ENCODE data around the gene KDM1A.

KDM1A gene

GRCh38 chr1:23079025-23079424 lies 59.8 kb downstream of the KDM1A start:
- DNase-seq: no peak

GRCh38 chr1:23080885-23081284 lies 61.6 kb downstream of the KDM1A start:
- DNase-seq: no peak

GRCh38 chr1:23081376-23081775 lies 62.1 kb downstream of the KDM1A start:
- DNase-seq: no peak

GRCh38 chr1:23083714-23084480 lies 64.6 kb downstream of the KDM1A start:
- no peak for DNase-seq

GRCh38 chr1:23084880-23085279 lies 65.6 kb downstream of the KDM1A start:
- DNase-seq: no peak

- no peak for DNase-seq
Observed at GRCh38 chr1:23085696-23086095, 66.4 kb downstream of the KDM1A start.

- DNase-seq: no peak
Observed at GRCh38 chr1:23088027-23088426, 68.8 kb downstream of the KDM1A start.

- no peak for DNase-seq
Observed at GRCh38 chr1:23090056-23090455, 70.8 kb downstream of the KDM1A start.

- no peak for DNase-seq
Observed at GRCh38 chr1:23091545-23091944, 72.3 kb downstream of the KDM1A start.

GRCh38 chr1:23092447-23092846 lies 73.2 kb downstream of the KDM1A start:
- no peak for DNase-seq

GRCh38 chr1:23097316-23097715 lies 78.0 kb downstream of the KDM1A start:
- DNase-seq: no peak

GRCh38 chr1:23098463-23099170 lies 79.3 kb downstream of the KDM1A start:
- peak; percentile 76 for DNase-seq

- peak; percentile 57 for DNase-seq
Observed at GRCh38 chr1:23099171-23099536, 79.9 kb downstream of the KDM1A start.

GRCh38 chr1:23100074-23100748 lies 80.9 kb downstream of the KDM1A start:
- peak; percentile 61 for DNase-seq

- DNase-seq: no peak
Observed at GRCh38 chr1:23101101-23101827, 82.0 kb downstream of the KDM1A start.

- DNase-seq: no peak
Observed at GRCh38 chr1:23101887-23102286, 82.6 kb downstream of the KDM1A start.

GRCh38 chr1:23102289-23102688 lies 83.0 kb downstream of the KDM1A start:
- no peak for DNase-seq

GRCh38 chr1:23103001-23103889 lies 84.0 kb downstream of the KDM1A start:
- DNase-seq: no peak

GRCh38 chr1:23108918-23109533 lies 89.8 kb downstream of the KDM1A start:
- no peak for DNase-seq

GRCh38 chr1:23110391-23110790 lies 91.1 kb downstream of the KDM1A start:
- DNase-seq: no peak

All from NCI-H69 (cell line).